PC-9 (cell line): ENCODE data around the gene PKD2L1. TPM values are rescaled to one million over a fixed set of nuclear protein-coding genes. Genes with fewer than 3 reads are reported as not detected.

ENCODE experiments used
- BruUV-seq: library from RNA; stranded (reverse); fragments of 400-500 nt; replicated peaks from 2 replicates; lab custom pipeline; 2021; lab: Mats Ljungman, UMichigan
- CTCF ChIA-PET: fragments of 300-600 bp; sonication (Branson Sonifier 250); formaldehyde crosslinking; loops from one replicate; lab custom pipeline; 2022; ENCODE audit warnings: antibody characterized with exemption; lab: Charles Lee
- POLR2A ChIA-PET: fragments of 300-600 bp; sonication (Branson Sonifier 250); formaldehyde crosslinking; loops from one replicate; lab custom pipeline; 2022; ENCODE audit warnings: antibody characterized with exemption; ENCODE audit not compliant: unreplicated experiment; lab: Charles Lee
- DNase-seq, 2 experiments: peaks; one replicate each; pipeline versions ENCODE4 v3.0.0 to v3.0.0-alpha.2; 2015 to 2022; ENCODE audit warnings: mixed read lengths in 1 of 2
- H2AFZ ChIP-seq: fragments of 200-600 bp; sonication (generic); 2 replicates; pipeline ENCODE4 v1.8.1; 2017; ENCODE audit warnings: antibody characterized with exemption
- H3F3A ChIP-seq: fragments of 200-600 bp; sonication (generic); 2 replicates; pipeline ENCODE4 v1.8.1; 2017; ENCODE audit warnings: antibody characterized with exemption, mild to moderate bottlenecking, low read depth; ENCODE audit not compliant: insufficient read depth
- H3K27ac ChIP-seq: fragments of 200-600 bp; sonication (generic); 2 replicates; pipeline ENCODE4 v1.6.1; 2016; ENCODE audit warnings: mixed run types
- H3K27me3 ChIP-seq: fragments of 200-600 bp; sonication (generic); 2 replicates; pipeline ENCODE4 v1.6.1; 2016; ENCODE audit warnings: low read depth, mixed run types; ENCODE audit not compliant: insufficient read depth
- H3K36me3 ChIP-seq: fragments of 200-600 bp; sonication (generic); 2 replicates; pipeline ENCODE4 v1.6.1; 2016; ENCODE audit warnings: low read depth, mixed run types
- H3K4me1 ChIP-seq: fragments of 200-600 bp; sonication (generic); replicated peaks from 2 replicates; pipeline ENCODE4 v1.6.1; 2016; ENCODE audit warnings: mixed run types; ENCODE audit not compliant: insufficient read depth
- H3K4me2 ChIP-seq: fragments of 200-600 bp; sonication (generic); 2 replicates; pipeline ENCODE4 v1.6.1; 2017; ENCODE audit warnings: mixed run types
- H3K4me3 ChIP-seq: fragments of 200-600 bp; sonication (generic); 2 replicates; pipeline ENCODE4 v1.6.1; 2016; ENCODE audit warnings: mixed run types
- H3K79me2 ChIP-seq: fragments of 200-600 bp; sonication (generic); 2 replicates; pipeline ENCODE4 v1.6.1; 2017; ENCODE audit warnings: low read depth, mixed run types
- H3K9me2 ChIP-seq: fragments of 200-600 bp; sonication (generic); 2 replicates; pipeline ENCODE4 v1.8.1; 2017; ENCODE audit warnings: mild to moderate bottlenecking; ENCODE audit not compliant: insufficient read depth
- H3K9me3 ChIP-seq: fragments of 200-600 bp; sonication (generic); 2 replicates; pipeline ENCODE4 v1.8.1; 2016; ENCODE audit warnings: low read depth; ENCODE audit not compliant: insufficient read depth
- H4K20me1 ChIP-seq: fragments of 200-600 bp; sonication (generic); 2 replicates; pipeline ENCODE4 v1.8.1; 2017; ENCODE audit not compliant: insufficient read depth
- EZH2 ChIP-seq: fragments of 200-600 bp; sonication (generic); IDR thresholded peaks from 2 replicates; pipeline ENCODE4 v1.8.0; 2017; ENCODE audit warnings: antibody characterized with exemption, low read depth
- intact Hi-C: fragments of 100-400 bp; cut with micrococcal nuclease; formaldehyde crosslinking; loops from one replicate; pipeline ENCODE4 v1.10.0; 2022; ENCODE audit not compliant: unreplicated experiment
- total RNA-seq: library from RNA; stranded (reverse); gene quantifications from 2 replicates; pipeline ENCODE4 v1.2.3, GENCODE V29; 2021
- TF ChIP-seq, protein P1 (sequence below): fragments of 200-600 bp; sonication (generic); conservative IDR thresholded peaks from 2 replicates; pipeline ENCODE4 v1.6.1; 2017; ENCODE audit warnings: mixed run types, antibody characterized with exemption, mild to moderate bottlenecking, moderate library complexity

Gene PKD2L1
- total RNA-seq, 1 experiment from 2014 or later = not detected

DNA sequence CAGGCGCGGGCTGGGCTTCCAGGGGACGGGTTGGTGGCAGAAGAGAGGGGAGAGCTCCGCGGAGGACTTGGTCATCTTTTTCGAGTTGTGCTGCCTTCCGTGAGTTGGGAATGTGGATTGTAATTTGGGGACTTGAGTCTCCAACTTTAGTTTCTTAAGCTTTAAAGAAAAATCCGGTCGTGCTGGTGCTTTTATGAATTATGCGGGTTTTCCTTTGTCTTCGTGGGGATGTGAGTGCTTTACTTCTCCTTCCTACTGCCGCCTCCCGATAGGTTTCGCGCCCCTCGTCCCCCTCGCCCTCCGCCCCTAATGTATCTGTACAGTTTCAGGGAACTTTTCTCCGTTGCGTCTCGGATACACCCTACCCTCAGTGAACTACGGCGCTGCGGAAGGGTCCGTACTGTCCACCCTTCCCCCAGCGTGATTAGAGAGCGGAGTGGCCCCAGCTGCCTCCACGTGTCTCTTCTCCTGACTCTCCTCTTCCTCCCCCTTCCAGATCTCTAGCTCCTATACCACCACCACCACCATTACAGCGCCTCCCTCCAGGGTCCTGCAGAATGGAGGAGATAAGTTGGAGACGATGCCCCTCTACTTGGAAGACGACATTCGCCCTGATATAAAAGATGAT, 17.7 kb upstream of the PKD2L1 start:
- H3K4me3 ChIP-seq = peak overlapping the region; percentile 84
- ChIA-PET POLR2A (no interaction called here), CTCF (interaction anchor here (0.7 kb wide), 1 partner anchor 9 kb away, joined by 3 read pairs; no protein-coding TSS in a partner anchor)
- H3K27me3 ChIP-seq = no peaks in the 10 kb centered on the region
- H3K79me2 ChIP-seq = peaks cover 59% of the 10 kb centered on the region
- H3K9me2 ChIP-seq = no peaks in the 10 kb centered on the region
- H3F3A ChIP-seq = peaks cover 9% of the 10 kb centered on the region; the same call in 1 of the 2 replicates
- TSS peak; percentile 35 for BruUV-seq
- no peaks in the 10 kb centered on the region for H3K9me3 ChIP-seq
- peak overlapping the region; percentile 62; the same call in 1 of the 2 replicates for H2AFZ ChIP-seq
- peak overlapping the region; percentile 87 for H3K4me2 ChIP-seq
- no peak for TF ChIP-seq EZH2
- TF ChIP-seq, protein P1, sequence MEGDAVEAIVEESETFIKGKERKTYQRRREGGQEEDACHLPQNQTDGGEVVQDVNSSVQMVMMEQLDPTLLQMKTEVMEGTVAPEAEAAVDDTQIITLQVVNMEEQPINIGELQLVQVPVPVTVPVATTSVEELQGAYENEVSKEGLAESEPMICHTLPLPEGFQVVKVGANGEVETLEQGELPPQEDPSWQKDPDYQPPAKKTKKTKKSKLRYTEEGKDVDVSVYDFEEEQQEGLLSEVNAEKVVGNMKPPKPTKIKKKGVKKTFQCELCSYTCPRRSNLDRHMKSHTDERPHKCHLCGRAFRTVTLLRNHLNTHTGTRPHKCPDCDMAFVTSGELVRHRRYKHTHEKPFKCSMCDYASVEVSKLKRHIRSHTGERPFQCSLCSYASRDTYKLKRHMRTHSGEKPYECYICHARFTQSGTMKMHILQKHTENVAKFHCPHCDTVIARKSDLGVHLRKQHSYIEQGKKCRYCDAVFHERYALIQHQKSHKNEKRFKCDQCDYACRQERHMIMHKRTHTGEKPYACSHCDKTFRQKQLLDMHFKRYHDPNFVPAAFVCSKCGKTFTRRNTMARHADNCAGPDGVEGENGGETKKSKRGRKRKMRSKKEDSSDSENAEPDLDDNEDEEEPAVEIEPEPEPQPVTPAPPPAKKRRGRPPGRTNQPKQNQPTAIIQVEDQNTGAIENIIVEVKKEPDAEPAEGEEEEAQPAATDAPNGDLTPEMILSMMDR = no peak
- peaks cover 37% of the 10 kb centered on the region for H3K36me3 ChIP-seq
- intact Hi-C loops = no loop called here
- peaks cover 22% of the 10 kb centered on the region for H4K20me1 ChIP-seq
- DNase-seq = no peak
- H3K4me1 ChIP-seq = peaks cover 49% of the 10 kb centered on the region
- H3K27ac ChIP-seq = no peak overlapping the region

DNA sequence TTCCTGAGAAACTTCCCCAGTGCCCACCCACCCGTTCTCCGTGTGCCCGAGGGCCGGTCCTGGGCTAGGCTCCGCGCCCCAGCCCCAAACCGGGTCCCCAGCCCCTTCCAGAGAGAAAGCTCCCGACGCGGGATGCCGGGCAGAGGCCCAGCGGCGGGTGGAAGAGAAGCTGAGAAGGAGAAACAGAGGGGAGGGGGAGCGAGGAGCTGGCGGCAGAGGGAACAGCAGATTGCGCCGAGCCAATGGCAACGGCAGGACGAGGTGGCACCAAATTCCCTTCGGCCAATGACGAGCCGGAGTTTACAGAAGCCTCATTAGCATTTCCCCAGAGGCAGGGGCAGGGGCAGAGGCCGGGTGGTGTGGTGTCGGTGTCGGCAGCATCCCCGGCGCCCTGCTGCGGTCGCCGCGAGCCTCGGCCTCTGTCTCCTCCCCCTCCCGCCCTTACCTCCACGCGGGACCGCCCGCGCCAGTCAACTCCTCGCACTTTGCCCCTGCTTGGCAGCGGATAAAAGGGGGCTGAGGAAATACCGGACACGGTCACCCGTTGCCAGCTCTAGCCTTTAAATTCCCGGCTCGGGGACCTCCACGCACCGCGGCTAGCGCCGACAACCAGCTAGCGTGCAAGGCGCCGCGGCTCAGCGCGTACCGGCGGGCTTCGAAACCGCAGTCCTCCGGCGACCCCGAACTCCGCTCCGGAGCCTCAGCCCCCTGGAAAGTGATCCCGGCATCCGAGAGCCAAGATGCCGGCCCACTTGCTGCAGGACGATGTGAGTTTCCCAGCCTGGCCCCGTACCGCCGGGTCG, 16.9 kb upstream of the PKD2L1 start, which contains the start of gene SCD:
SCD (plus strand) TSS at position 469 of the 803 bp plus-strand sequence; CDS start at position 741, 272 bp downstream.
- Histone ChIP-seq H3K36me3 (peaks cover 32% of the 10 kb centered on the region), H3K9me3 (no peaks in the 10 kb centered on the region), H3K27me3 (no peaks in the 10 kb centered on the region), H2AFZ (peak within 1 kb of the TSS; percentile 62), H3F3A (peaks cover 9% of the 10 kb centered on the region; the same call in 1 of the 2 replicates), H3K27ac (peak within 1 kb of the TSS; percentile 73), H3K4me2 (peak within 1 kb of the TSS; percentile 87), H3K9me2 (no peaks in the 10 kb centered on the region), H3K4me3 (peak within 1 kb of the TSS; percentile 84), H4K20me1 (peaks cover 22% of the 10 kb centered on the region), H3K79me2 (peaks cover 52% of the 10 kb centered on the region), H3K4me1 (peaks cover 49% of the 10 kb centered on the region)
- BruUV-seq = no TSS peak
- peak; percentile 84 to 86 for DNase-seq
- TF ChIP-seq, protein P1 = no peak
- TF ChIP-seq EZH2 = no peak
- ChIA-PET CTCF (interaction anchor here (0.7 kb wide), 1 partner anchor 172 kb away, joined by 3 read pairs; no protein-coding TSS in a partner anchor), POLR2A (interaction anchor here (0.6 to 2.3 kb wide), 5 partner anchors 24 to 295 kb away, joined by 4 to 132 read pairs (median 5); no protein-coding TSS in a partner anchor)
- intact Hi-C loops = loop anchor here (1.0 kb wide), 1 partner anchor 26 kb away; no protein-coding TSS in a partner anchor

GRCh38 chr10:100346351-100346764, 16.3 kb upstream of the PKD2L1 start:
- H4K20me1 ChIP-seq = peaks cover 22% of the 10 kb centered on the region
- POLR2A ChIA-PET = interaction anchor here (0.6 to 2.3 kb wide), 3 partner anchors 25 to 295 kb away, joined by 4 to 132 read pairs (median 10); no protein-coding TSS in a partner anchor

More at GRCh38 chr10:100346351-100346764, 16.3 kb upstream of the PKD2L1 start:
- intact Hi-C loops = loop anchor here (1.0 kb wide), 1 partner anchor 27 kb away; no protein-coding TSS in a partner anchor
- H3K9me2 ChIP-seq = no peaks in the 10 kb centered on the region
- H3K4me3 ChIP-seq = peak overlapping the region; percentile 84
- CTCF ChIA-PET = no interaction called here
- H3K4me2 ChIP-seq = peak overlapping the region; percentile 83
- peaks cover 46% of the 10 kb centered on the region for H3K79me2 ChIP-seq
- no TSS peak for BruUV-seq
- H3F3A ChIP-seq = peaks cover 9% of the 10 kb centered on the region; the same call in 1 of the 2 replicates
- peaks cover 44% of the 10 kb centered on the region for H3K4me1 ChIP-seq
- no peaks in the 10 kb centered on the region for H3K27me3 ChIP-seq
- peak; percentile 54 for DNase-seq
- no peaks in the 10 kb centered on the region for H3K9me3 ChIP-seq
- peak overlapping the region; percentile 73 for H3K27ac ChIP-seq
- peaks cover 26% of the 10 kb centered on the region for H3K36me3 ChIP-seq
- peak overlapping the region; percentile 62 for H2AFZ ChIP-seq
- no peak for TF ChIP-seq EZH2
- TF ChIP-seq, protein P1 = no peak
